ENCODE results near the gene SELENOM.
"Not testable (repeated sequence)": the region's sequence is repeated elsewhere in the genome, so short reads cannot be mapped to it uniquely, and the experiment has no call there.

Gene SELENOM

DNA sequence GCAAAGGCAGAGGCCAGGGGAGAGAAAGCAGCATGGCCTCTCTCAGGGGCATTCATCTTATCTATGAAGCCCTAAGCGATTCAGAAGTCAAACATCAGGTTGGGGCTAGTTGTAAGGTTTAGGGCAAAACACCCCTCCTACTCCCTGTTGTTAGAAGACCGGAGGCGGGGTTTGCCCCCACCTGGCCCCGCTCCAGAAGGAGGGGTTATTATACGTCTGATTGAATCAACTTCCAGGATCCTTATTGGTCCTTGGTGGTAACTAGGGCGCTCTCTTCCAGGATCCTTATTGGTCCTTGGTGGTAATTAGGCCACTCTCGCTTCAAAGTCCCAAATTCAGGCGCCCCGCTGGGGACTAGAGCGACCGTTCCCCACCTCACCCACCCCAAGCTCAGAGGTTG lies 38.4 kb downstream of the SELENOM start:
- DNase-seq (ENCODE audit: low read depth): no peak
- TF ChIP-seq, protein P1, sequence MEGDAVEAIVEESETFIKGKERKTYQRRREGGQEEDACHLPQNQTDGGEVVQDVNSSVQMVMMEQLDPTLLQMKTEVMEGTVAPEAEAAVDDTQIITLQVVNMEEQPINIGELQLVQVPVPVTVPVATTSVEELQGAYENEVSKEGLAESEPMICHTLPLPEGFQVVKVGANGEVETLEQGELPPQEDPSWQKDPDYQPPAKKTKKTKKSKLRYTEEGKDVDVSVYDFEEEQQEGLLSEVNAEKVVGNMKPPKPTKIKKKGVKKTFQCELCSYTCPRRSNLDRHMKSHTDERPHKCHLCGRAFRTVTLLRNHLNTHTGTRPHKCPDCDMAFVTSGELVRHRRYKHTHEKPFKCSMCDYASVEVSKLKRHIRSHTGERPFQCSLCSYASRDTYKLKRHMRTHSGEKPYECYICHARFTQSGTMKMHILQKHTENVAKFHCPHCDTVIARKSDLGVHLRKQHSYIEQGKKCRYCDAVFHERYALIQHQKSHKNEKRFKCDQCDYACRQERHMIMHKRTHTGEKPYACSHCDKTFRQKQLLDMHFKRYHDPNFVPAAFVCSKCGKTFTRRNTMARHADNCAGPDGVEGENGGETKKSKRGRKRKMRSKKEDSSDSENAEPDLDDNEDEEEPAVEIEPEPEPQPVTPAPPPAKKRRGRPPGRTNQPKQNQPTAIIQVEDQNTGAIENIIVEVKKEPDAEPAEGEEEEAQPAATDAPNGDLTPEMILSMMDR (conservative IDR thresholded peaks at IDR 0.05; ENCODE audit: control insufficient read depth, insufficient read depth, low read depth, low read length): no peak
- H3K4me3 ChIP-seq (ENCODE audit: control insufficient read depth, low read depth, low read length): no peak overlapping the region

DNA sequence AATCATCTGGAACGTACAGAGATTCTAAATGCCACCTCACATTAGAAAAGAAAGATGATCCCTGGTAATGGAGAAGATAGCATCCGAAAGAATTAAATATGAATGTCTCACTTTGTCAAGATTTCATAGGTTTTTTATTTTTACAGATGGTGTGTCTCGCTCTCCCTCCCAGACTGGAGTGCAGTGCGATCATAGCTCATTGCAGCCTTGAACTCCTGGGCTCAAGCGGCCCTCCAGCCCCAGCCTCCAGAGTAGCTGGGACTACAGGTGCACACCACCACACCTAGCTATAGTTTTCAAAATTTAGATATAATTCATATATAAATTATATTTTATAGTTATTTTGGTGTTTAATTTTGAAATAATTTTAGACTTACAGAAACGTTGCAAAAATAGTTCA lies 43.0 kb downstream of the SELENOM start:
- TF ChIP-seq, protein P1 (conservative IDR thresholded peaks at IDR 0.05; ENCODE audit: control insufficient read depth, insufficient read depth, low read depth, low read length): no peak
- H3K4me3 ChIP-seq (ENCODE audit: control insufficient read depth, low read depth, low read length): no peak overlapping the region
- no peak for DNase-seq (ENCODE audit: low read depth)

DNA sequence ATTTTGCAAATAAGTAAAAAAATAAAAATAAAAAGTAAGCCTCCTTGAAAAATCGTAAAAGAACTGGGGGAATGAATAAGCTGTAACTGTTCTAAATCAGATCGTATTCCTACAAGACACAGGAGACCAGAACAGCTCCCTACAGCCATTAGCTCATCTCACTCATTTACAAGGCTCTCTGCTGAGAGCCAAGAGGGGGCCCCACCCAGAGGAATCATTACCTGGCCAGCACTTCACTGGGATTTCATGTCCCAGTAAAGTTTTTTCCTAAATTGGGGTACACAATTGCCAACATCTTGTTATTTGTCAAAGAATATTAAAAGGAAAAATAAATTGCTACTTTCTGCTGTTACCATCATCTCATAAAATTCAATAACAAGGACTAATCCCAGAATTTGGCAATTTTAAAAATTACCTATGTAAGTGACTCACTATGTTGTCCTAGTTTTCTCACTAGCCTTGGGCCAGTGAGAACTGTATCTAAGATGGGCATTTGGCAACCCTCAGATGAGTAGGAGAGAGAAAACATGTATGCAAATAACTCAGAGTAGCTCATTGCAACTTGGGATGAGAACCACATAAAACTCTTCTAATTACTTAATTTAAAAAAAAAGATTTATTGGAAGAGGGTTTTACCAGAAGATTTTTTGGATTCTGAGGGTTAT lies 44.7 kb downstream of the SELENOM start:
- no peak overlapping the region for H3K4me3 ChIP-seq (ENCODE audit: control insufficient read depth, low read depth, low read length)
- no peak for DNase-seq (ENCODE audit: low read depth)
- TF ChIP-seq, protein P1 (conservative IDR thresholded peaks at IDR 0.05; ENCODE audit: control insufficient read depth, insufficient read depth, low read depth, low read length): no peak

DNA sequence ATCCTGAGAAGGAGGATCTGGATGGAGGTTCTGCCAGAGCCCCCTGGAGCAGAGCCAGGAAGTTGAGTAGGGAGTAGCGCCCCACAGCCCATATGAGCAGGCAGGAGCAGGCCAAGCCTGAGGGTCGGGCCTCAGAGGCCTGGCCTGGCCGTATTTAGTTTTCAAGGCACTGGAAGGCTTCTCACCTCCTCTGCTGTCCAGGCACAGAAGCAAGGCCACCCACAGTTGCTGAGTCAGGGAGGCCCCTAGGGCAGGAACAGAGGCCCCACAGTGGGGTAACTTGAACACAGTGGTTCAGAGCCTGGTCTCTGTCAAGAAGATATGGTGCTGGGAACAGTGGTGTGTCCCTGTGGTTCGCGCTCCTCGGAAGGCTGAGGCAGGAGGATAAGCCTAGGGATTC lies 47.7 kb downstream of the SELENOM start:
- not testable (repeated sequence) for H3K4me3 ChIP-seq (ENCODE audit: control insufficient read depth, low read depth, low read length); DNase-seq (ENCODE audit: low read depth)

DNA sequence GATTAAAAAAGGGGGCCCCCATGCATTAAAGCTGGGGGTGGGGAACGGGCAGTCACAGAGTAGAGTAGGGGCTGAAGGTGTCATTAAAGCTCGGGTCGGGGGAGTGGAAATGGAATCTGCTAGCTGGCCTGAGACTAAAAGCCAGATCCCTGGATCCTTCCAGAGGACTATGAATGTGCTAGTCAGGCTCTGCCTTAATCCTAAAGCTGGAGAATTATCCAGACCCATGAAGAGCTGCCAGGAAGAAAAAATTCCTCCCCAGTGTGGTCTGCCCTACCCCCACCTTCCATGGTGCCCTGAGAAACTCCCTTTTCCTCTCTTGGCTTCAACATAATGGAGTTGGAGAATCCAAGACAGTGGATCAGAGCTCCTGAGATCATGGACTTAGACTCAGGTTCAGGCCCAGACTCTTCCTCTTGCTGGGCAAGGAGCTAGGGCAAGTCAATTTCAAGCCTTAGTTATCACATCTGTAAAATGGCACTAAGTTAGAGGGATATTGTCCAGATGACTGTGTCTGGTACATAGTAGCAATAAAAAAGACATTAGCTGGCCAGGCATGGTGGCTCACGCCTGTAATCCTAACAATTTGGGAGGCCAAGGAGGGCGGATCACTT lies 50.3 kb downstream of the SELENOM start:
- DNase-seq (ENCODE audit: low read depth): no peak
- H3K4me3 ChIP-seq (ENCODE audit: control insufficient read depth, low read depth, low read length): no peak overlapping the region
- TF ChIP-seq, protein P1 (conservative IDR thresholded peaks at IDR 0.05; ENCODE audit: control insufficient read depth, insufficient read depth, low read depth, low read length): no peak

DNA sequence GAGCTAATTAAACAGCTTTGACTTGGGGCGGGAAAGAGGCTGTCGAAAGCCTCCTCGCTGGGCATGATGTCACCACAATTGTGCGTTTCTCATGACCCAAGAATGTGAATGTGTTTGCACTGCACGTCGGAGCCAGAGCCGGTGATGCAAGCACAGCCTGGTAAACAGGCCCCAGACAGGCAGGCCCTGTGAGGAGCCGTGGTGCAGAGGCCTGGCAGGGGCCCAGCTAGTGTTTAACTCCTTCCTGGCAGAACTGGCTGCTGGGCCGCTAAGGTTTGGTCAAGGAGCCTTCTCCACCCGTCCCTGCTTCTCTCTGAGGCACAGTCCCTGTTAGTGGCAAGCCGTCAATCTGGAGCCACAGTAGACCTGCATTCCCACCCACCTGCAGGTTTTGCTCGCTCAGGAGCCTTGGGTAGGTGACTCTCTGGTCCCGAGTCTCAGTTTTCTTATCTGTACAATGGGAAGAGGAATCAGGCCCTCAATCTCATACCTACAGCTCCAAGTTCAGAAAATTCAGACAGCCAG lies 51.7 kb downstream of the SELENOM start:
- TF ChIP-seq, protein P1 (conservative IDR thresholded peaks at IDR 0.05; ENCODE audit: control insufficient read depth, insufficient read depth, low read depth, low read length): no peak
- H3K4me3 ChIP-seq (ENCODE audit: control insufficient read depth, low read depth, low read length): no peak overlapping the region
- DNase-seq (ENCODE audit: low read depth): peak; percentile 98

DNA sequence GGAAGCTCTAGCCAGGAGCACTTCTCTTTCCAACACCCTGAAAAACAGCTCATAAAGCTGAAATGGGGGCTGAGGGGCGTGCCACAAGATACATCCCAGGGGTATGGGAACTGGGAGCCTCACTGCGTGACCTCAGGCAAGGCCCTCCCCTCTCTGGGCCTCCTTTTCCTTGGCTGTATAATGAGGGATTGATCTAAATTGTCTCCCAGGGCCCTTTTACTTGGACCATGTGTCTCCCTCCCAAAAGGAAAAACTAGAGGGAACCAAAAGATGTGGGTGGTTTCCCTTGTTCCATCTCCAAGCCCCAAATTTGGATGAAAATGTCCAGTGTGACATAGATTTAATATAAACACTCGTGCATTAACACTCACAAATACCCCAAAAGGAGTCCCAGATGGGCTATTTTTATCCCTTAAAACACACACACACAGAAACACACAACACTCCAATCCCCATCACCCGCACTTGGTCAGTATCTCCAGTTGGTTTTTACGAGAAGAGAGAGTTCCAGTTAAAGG lies 52.2 kb downstream of the SELENOM start:
- no peak for DNase-seq (ENCODE audit: low read depth)
- TF ChIP-seq, protein P1 (conservative IDR thresholded peaks at IDR 0.05; ENCODE audit: control insufficient read depth, insufficient read depth, low read depth, low read length): no peak
- no peak overlapping the region for H3K4me3 ChIP-seq (ENCODE audit: control insufficient read depth, low read depth, low read length)
